DMS114 treated with DMSO at 0.1 percent for 48 hours (cell line): ENCODE measurements around the gene LCLAT1.

Source experiments
- DNase-seq: peaks from one replicate; lab custom pipeline; 2025; ENCODE audit not compliant: unreplicated experiment; lab: John Stamatoyannopoulos, UW

LCLAT1 gene

GRCh38 chr2:30422444-30423040, 24.5 kb upstream of the LCLAT1 start:
- DNase-seq, result no peak

- no peak for DNase-seq
Observed at GRCh38 chr2:30424231-30424630, 22.8 kb upstream of the LCLAT1 start.

GRCh38 chr2:30425326-30425725, 21.7 kb upstream of the LCLAT1 start:
- DNase-seq, result no peak

GRCh38 chr2:30427606-30428347, 19.3 kb upstream of the LCLAT1 start:
- no peak for DNase-seq

GRCh38 chr2:30428348-30428662, 18.7 kb upstream of the LCLAT1 start:
- no peak for DNase-seq

- no peak for DNase-seq
Observed at GRCh38 chr2:30428827-30429461, 18.1 kb upstream of the LCLAT1 start.

GRCh38 chr2:30433541-30434299, 13.3 kb upstream of the LCLAT1 start:
- no peak for DNase-seq

GRCh38 chr2:30434708-30435107, 12.3 kb upstream of the LCLAT1 start:
- DNase-seq, result no peak

- DNase-seq, result no peak
Observed at GRCh38 chr2:30436859-30437435, 10.1 kb upstream of the LCLAT1 start.

- DNase-seq, result no peak
Observed at GRCh38 chr2:30437809-30438548, 9.1 kb upstream of the LCLAT1 start.

GRCh38 chr2:30439296-30439695, 7.8 kb upstream of the LCLAT1 start:
- no peak for DNase-seq

GRCh38 chr2:30439879-30440278, 7.2 kb upstream of the LCLAT1 start:
- DNase-seq, result no peak

- no peak for DNase-seq
Observed at GRCh38 chr2:30441023-30441422, 6.0 kb upstream of the LCLAT1 start.

- no peak for DNase-seq
Observed at GRCh38 chr2:30443081-30443480, 4.0 kb upstream of the LCLAT1 start.

GRCh38 chr2:30444273-30444672, 2.8 kb upstream of the LCLAT1 start:
- no peak for DNase-seq

- DNase-seq, result no peak
Observed at GRCh38 chr2:30445266-30445821, 1.7 kb upstream of the LCLAT1 start.

GRCh38 chr2:30446602-30447148, 371 bp upstream of the LCLAT1 start:
- DNase-seq, result peak; percentile 43

- no peak for DNase-seq
Observed at GRCh38 chr2:30448308-30448707, 1.3 kb downstream of the LCLAT1 start.

- no peak for DNase-seq
Observed at GRCh38 chr2:30448866-30449265, 1.8 kb downstream of the LCLAT1 start.

- DNase-seq, result no peak
Observed at GRCh38 chr2:30450025-30450424, 3.0 kb downstream of the LCLAT1 start.
